ENCODE measurements around the gene ATP9B.

Gene ATP9B

GRCh38 chr18:79199691-79200374 is 130.6 kb downstream of the ATP9B start:
- DNase-seq (ENCODE audit: low read depth in 2 of 2), result no peak

GRCh38 chr18:79200546-79201268 is 131.5 kb downstream of the ATP9B start:
- DNase-seq (ENCODE audit: low read depth in 2 of 2), result peak in 1 of 2 donors; percentile 14

GRCh38 chr18:79203017-79203605 is 133.9 kb downstream of the ATP9B start:
- DNase-seq (ENCODE audit: low read depth in 2 of 2), result no peak

GRCh38 chr18:79204889-79205807 is 136.0 kb downstream of the ATP9B start:
- DNase-seq (ENCODE audit: low read depth in 2 of 2), result no peak

GRCh38 chr18:79206444-79206843 is 137.2 kb downstream of the ATP9B start:
- no peak for DNase-seq (ENCODE audit: low read depth in 2 of 2)

GRCh38 chr18:79208906-79209305 is 139.7 kb downstream of the ATP9B start:
- DNase-seq (ENCODE audit: low read depth in 2 of 2), result no peak

- no peak for DNase-seq (ENCODE audit: low read depth in 2 of 2)
Observed at GRCh38 chr18:79210002-79210910, 141.1 kb downstream of the ATP9B start.

GRCh38 chr18:79211844-79212243 is 142.7 kb downstream of the ATP9B start:
- no peak for DNase-seq (ENCODE audit: low read depth in 2 of 2)

- DNase-seq (ENCODE audit: low read depth in 2 of 2), result no peak
Observed at GRCh38 chr18:79214056-79214455, 144.9 kb downstream of the ATP9B start.

GRCh38 chr18:79216176-79216575 is 147.0 kb downstream of the ATP9B start:
- no peak for DNase-seq (ENCODE audit: low read depth in 2 of 2)

- DNase-seq (ENCODE audit: low read depth in 2 of 2), result no peak
Observed at GRCh38 chr18:79217979-79218604, 148.9 kb downstream of the ATP9B start.

- no peak for DNase-seq (ENCODE audit: low read depth in 2 of 2)
Observed at GRCh38 chr18:79218605-79219190, 149.5 kb downstream of the ATP9B start.

GRCh38 chr18:79221136-79221535 is 151.9 kb downstream of the ATP9B start:
- no peak for DNase-seq (ENCODE audit: low read depth in 2 of 2)

GRCh38 chr18:79222790-79223189 is 153.6 kb downstream of the ATP9B start:
- no peak for DNase-seq (ENCODE audit: low read depth in 2 of 2)

GRCh38 chr18:79223431-79223830 is 154.2 kb downstream of the ATP9B start:
- DNase-seq (ENCODE audit: low read depth in 2 of 2), result no peak

- no peak for DNase-seq (ENCODE audit: low read depth in 2 of 2)
Observed at GRCh38 chr18:79224381-79224780, 155.2 kb downstream of the ATP9B start.

- no peak for DNase-seq (ENCODE audit: low read depth in 2 of 2)
Observed at GRCh38 chr18:79227621-79228020, 158.4 kb downstream of the ATP9B start.

- DNase-seq (ENCODE audit: low read depth in 2 of 2), result no peak
Observed at GRCh38 chr18:79229431-79229830, 160.2 kb downstream of the ATP9B start.

GRCh38 chr18:79234438-79234837 is 165.2 kb downstream of the ATP9B start:
- DNase-seq (ENCODE audit: low read depth in 2 of 2), result no peak

GRCh38 chr18:79239631-79240030 is 170.4 kb downstream of the ATP9B start:
- no peak for DNase-seq (ENCODE audit: low read depth in 2 of 2)

Data from stimulated activated CD8-positive, alpha-beta memory T cell treated with anti-CD3 and anti-CD28 coated beads, Interleukin-2, amount 100 ng/mL, for 48 hours (primary cell).